DND-41 (cell line): ENCODE data around the gene MAGT1.
"Not testable (repeated sequence)": the region's sequence is repeated elsewhere in the genome, so short reads cannot be mapped to it uniquely, and the experiment has no call there.

Source experiments
- ATAC-seq: fragments of 200-7000 bp; cut with Tn5 transposase; 3 replicates; pipeline ENCODE4 v1.9.1; 2021; ENCODE audit warnings: low read depth; ENCODE audit not compliant: insufficient read depth
- DNase-seq: peaks from one replicate; pipeline ENCODE4 v3.0.0-alpha.2; 2020
- H2AFZ ChIP-seq: 2 replicates; pipeline ENCODE4 v1.6.0; 2012; ENCODE audit warnings: low read depth, low read length
- H3K27ac ChIP-seq: 2 replicates; pipeline ENCODE4 v1.5.1; 2012; ENCODE audit warnings: low read length, inconsistent platforms
- H3K27me3 ChIP-seq: fragments of 200-600 bp; sonication (generic); 2 replicates; pipeline ENCODE4 v1.6.0; 2012; ENCODE audit warnings: low read length, mild to moderate bottlenecking, inconsistent platforms; ENCODE audit not compliant: insufficient read depth, poor library complexity
- H3K36me3 ChIP-seq: 2 replicates; pipeline ENCODE4 v1.5.1; 2012; ENCODE audit warnings: low read length, inconsistent platforms; ENCODE audit not compliant: insufficient read depth
- H3K4me1 ChIP-seq: 2 replicates; pipeline ENCODE4 v1.5.1; 2012; ENCODE audit warnings: mild to moderate bottlenecking, low read length; ENCODE audit not compliant: insufficient read depth
- H3K4me2 ChIP-seq: 2 replicates; pipeline ENCODE4 v1.6.0; 2012; ENCODE audit warnings: mild to moderate bottlenecking, moderate library complexity, low read length, inconsistent platforms; ENCODE audit not compliant: insufficient read depth
- H3K4me3 ChIP-seq, 2 experiments: fragments of 200-600 bp in 1 of 2; shearing (Covaris generic) in 1 of 2; 2 replicates each; pipeline ENCODE4 v1.5.1; 2012 to 2016; ENCODE audit warnings: inconsistent platforms in 2 of 2, low read length in 2 of 2, mild to moderate bottlenecking in 2 of 2, low read depth in 1 of 2, moderate library complexity in 1 of 2
- H3K79me2 ChIP-seq: 2 replicates; pipeline ENCODE4 v1.6.0; 2012; ENCODE audit warnings: low read length, inconsistent platforms; ENCODE audit not compliant: insufficient read depth
- H3K9ac ChIP-seq: 2 replicates; pipeline ENCODE4 v1.6.0; 2012; ENCODE audit warnings: low read depth, mild to moderate bottlenecking, inconsistent platforms, low read length, moderate library complexity
- H3K9me3 ChIP-seq: 2 replicates; pipeline ENCODE4 v1.5.1; 2012; ENCODE audit warnings: low read length, moderate library complexity, mild to moderate bottlenecking, inconsistent platforms; ENCODE audit not compliant: insufficient read depth, severe bottlenecking
- H4K20me1 ChIP-seq: 2 replicates; pipeline ENCODE4 v1.6.0; 2012; ENCODE audit warnings: low read length; ENCODE audit not compliant: insufficient read depth
- EZH2 ChIP-seq: IDR thresholded peaks from 3 replicates; pipeline ENCODE4 v1.6.1; 2012; ENCODE audit warnings: borderline replicate concordance, low read depth, mild to moderate bottlenecking, moderate library complexity, low read length, inconsistent platforms; ENCODE audit not compliant: severe bottlenecking
- TF ChIP-seq, protein P1 (sequence below): IDR thresholded peaks from 2 replicates; pipeline ENCODE4 v1.5.1; 2012; ENCODE audit warnings: borderline replicate concordance, low read length, moderate library complexity, mild to moderate bottlenecking; ENCODE audit not compliant: poor library complexity, severe bottlenecking; ENCODE audit errors: extremely low read depth

The MAGT1 gene

DNA sequence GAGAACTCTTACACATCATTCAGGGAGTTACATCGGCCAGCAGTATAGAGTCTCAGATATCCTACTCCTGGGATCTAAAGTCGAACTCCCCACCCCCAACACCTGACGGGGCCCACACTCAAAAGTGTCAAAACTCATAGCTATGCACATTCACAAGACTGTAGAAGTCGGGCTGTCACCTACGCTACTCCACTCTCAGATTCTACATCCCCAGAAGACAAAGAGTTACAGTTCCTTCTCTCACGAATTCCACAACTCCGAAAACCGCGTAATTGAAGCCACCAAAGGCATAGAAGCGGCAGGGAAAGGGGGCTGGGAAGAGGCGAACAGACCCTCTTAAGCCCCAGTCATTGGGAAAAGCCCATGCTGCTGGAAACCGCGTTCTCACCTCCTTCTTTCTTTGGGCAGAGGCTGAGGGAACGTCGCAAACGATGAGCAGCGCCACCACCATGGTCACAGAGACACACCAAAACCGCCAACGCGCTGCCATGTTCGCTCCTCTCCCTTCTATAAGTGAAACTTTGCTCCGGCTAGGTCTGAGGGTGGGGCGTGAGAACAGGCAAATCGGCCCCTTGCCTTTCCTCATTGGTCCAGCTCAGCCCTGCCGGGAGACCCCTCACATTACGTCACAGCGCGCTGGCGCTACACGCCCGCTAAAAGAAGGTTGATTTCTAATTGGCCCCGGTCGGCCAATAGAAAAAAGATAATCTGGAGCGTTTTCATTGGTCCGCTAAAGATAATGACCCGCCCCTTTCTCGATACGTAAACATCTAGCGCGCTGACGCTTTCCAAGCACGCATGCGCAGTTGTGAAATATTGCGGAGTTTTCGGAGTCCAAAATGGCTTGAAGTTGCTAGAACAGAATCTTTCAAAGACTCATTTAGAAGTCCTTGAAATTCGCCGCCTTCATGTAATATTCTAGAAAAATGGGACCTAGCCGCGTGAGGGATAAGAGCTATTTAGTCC, at the start of gene MAGT1:
Gene MAGT1, minus strand, starts transcription at position 515 of the 966 bp plus-strand sequence. Its CDS starts 25 bp downstream, at position 490.
- Histone ChIP-seq H3K4me3 (peak within 1 kb of the TSS; percentile 65 to 83), H3K9me3 (no peaks in the 10 kb centered on the region), H3K4me1 (peaks cover 28% of the 10 kb centered on the region), H3K27ac (peak within 1 kb of the TSS; percentile 89), H3K9ac (peak within 1 kb of the TSS; percentile 72), H4K20me1 (peaks cover 3% of the 10 kb centered on the region; the same call in 1 of the 2 replicates), H3K79me2 (peaks cover 60% of the 10 kb centered on the region), H3K27me3 (no peaks in the 10 kb centered on the region), H3K36me3 (no peaks in the 10 kb centered on the region), H3K4me2 (peak within 1 kb of the TSS; percentile 77), H2AFZ (peak within 1 kb of the TSS; percentile 90)
- DNase-seq, result peak; percentile 95
- TF ChIP-seq, protein P1, sequence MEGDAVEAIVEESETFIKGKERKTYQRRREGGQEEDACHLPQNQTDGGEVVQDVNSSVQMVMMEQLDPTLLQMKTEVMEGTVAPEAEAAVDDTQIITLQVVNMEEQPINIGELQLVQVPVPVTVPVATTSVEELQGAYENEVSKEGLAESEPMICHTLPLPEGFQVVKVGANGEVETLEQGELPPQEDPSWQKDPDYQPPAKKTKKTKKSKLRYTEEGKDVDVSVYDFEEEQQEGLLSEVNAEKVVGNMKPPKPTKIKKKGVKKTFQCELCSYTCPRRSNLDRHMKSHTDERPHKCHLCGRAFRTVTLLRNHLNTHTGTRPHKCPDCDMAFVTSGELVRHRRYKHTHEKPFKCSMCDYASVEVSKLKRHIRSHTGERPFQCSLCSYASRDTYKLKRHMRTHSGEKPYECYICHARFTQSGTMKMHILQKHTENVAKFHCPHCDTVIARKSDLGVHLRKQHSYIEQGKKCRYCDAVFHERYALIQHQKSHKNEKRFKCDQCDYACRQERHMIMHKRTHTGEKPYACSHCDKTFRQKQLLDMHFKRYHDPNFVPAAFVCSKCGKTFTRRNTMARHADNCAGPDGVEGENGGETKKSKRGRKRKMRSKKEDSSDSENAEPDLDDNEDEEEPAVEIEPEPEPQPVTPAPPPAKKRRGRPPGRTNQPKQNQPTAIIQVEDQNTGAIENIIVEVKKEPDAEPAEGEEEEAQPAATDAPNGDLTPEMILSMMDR, result peak; percentile 30
- TF ChIP-seq EZH2, result no peak
- ATAC-seq, result peak; percentile 92

DNA sequence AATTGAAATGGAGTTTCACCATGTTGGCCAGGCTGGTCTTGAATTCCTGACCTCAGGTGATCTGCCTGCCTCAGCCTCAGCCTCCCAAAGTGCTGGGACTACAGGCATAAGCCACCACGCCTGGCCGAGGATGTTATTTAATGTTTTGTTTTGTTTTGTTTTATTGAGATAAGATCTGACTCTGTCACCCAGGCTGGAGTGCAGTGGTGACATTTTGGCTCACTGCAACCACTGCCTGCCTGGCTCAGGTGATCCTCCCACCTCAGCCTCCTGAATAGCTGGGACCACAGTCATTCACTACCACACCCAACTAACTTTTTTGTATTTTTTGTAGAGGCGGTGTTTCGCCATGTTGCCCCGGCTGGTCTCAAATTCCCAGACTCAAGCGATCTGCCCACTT, 49.8 kb upstream of the MAGT1 start:
- H3K4me1 ChIP-seq, ATAC-seq: not testable (repeated sequence)

DNA sequence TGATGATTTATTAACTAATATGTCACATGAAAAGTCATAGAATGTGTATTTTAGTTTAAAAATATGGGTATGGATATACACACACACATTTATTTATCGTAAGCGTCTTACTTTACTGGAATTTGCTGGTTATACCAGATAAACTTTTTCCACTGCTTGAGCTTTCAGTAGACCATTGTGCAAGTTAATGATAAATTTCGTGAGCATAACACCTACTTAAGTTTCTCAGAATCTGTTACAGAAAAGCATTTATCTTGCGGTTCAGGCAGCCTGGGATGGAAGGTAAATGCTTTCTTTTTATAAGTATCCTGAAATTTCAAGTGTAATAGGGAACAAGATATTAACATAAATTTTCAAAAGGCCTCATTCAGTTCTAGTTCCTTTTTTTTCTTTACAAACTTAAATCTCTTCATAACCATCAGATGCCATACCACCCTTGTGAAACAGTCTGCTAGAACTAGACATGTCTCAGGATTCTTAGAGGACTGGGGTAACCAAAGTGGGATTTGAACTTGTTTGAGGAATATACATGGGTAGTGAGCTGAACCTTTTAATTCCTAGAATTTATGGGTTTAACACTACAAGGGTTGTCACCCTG, 42.9 kb upstream of the MAGT1 start:
- Histone ChIP-seq H3K4me3 (no peak overlapping the region), H3K4me2 (no peak overlapping the region), H3K36me3 (no peaks in the 10 kb centered on the region), H4K20me1 (no peaks in the 10 kb centered on the region), H3K4me1 (no peaks in the 10 kb centered on the region), H3K27ac (no peak overlapping the region), H3K9ac (no peak overlapping the region), H3K27me3 (no peaks in the 10 kb centered on the region), H2AFZ (no peak overlapping the region), H3K79me2 (no peaks in the 10 kb centered on the region), H3K9me3 (no peaks in the 10 kb centered on the region)
- TF ChIP-seq EZH2, result no peak
- TF ChIP-seq, protein P1, result no peak
- ATAC-seq (no peak), DNase-seq (no peak)

More for the DNA sequence above, 49.8 kb upstream of the MAGT1 start:
- not testable (repeated sequence) for DNase-seq, H3K4me2 ChIP-seq, H3K36me3 ChIP-seq, H3K27me3 ChIP-seq, H3K9ac ChIP-seq, H3K9me3 ChIP-seq, H2AFZ ChIP-seq, H3K79me2 ChIP-seq, H4K20me1 ChIP-seq, H3K27ac ChIP-seq, H3K4me3 ChIP-seq

DNA sequence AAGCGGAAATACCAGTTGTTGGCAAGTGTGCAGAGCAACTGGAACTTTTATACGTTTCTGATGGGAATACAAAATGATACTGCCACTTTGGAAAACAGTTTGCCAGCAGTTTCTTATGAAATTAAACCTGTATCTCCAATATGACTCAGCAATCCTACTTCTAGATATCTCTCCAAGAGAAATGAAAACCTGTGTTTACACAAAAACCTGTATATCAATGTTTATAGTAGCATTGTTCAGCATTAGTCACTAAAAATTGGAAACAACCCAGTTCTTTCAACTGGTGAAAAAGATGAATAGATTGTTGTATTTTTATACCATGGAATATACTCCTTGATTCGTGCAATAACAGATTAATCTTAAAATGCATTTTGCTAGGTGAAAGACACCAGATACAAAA, 42.1 kb upstream of the MAGT1 start:
- no peak overlapping the region for H3K4me3 ChIP-seq
- DNase-seq (no peak), ATAC-seq (no peak)
- no peaks in the 10 kb centered on the region for H3K9me3 ChIP-seq
- H4K20me1 ChIP-seq, result no peaks in the 10 kb centered on the region
- no peaks in the 10 kb centered on the region for H3K36me3 ChIP-seq
- H3K9ac ChIP-seq, result no peak overlapping the region
- H3K4me1 ChIP-seq, result no peaks in the 10 kb centered on the region
- no peak overlapping the region for H2AFZ ChIP-seq
- H3K4me2 ChIP-seq, result no peak overlapping the region
- no peaks in the 10 kb centered on the region for H3K79me2 ChIP-seq
- H3K27ac ChIP-seq, result no peak overlapping the region
- H3K27me3 ChIP-seq, result no peaks in the 10 kb centered on the region
- TF ChIP-seq EZH2, result no peak
- TF ChIP-seq, protein P1, result no peak
